Ramos (cell line): ENCODE results near the gene NRL.
"Not testable (repeated sequence)": the region's sequence is repeated elsewhere in the genome, so short reads cannot be mapped to it uniquely, and the experiment has no call there.

Source experiments
- in situ Hi-C: fragments of 300-500 bp; cut with MboI; formaldehyde crosslinking; loops from one replicate; pipeline ENCODE4 v1.14.3; 2022; ENCODE audit warnings: low sequenced_read_pairs; ENCODE audit not compliant: unreplicated experiment

Gene NRL

DNA sequence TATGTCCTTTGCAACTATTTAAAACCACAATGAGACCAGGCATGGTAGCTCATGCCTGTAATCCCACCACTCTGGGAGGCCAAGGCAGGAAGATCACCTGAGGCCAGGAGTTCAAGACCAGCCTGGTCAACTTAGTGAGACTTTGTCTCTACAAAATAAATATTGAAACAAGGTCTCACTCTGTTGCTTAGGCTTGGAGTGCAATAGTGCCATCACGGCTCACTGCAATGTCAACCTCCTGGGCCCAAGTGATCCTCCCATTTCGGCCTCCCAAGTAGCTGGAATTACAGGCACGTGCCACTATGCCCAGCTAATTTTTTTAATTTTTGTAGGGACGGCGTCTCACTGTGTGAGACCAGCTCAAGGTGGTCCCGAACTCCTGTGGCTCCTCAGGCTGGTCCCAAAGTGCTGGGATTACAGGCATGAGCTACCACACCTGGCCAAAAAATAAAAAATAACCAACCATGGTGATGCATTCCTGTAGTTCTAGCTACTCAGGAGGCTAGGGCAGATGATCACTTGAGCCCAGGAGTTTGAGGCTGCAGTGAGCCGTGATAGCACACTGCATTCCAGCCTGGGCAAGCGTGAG, 14.8 kb upstream of the NRL start:
- in situ Hi-C loops, result no loop called here

DNA sequence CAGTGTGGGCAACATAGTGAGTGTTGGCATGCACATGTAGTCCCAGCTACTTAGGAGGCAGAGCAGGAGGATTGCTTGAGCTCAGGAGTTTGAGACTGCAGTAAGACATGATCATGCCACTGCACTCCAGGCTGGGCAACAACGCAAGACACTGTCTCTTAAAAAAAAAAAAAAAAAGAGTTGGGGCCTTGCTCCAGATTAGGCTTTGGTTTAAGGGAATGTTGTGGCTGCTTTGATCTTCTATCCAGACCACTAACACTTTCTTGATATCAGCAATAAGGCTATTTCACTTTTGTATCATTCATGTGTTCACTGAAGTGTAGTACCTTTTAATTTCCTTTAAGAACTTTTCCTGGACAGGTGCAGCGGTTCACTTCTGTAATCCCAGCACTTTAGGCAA, 12.9 kb upstream of the NRL start:
- in situ Hi-C loops, result no loop called here

GRCh38 chr14:24126939-24127338, 12.2 kb upstream of the NRL start:
- in situ Hi-C loops, result no loop called here

GRCh38 chr14:24123424-24124417, 9.0 kb upstream of the NRL start:
- in situ Hi-C loops, result no loop called here

GRCh38 chr14:24122898-24123297, 8.1 kb upstream of the NRL start:
- in situ Hi-C loops, result no loop called here

GRCh38 chr14:24122416-24122815, 7.7 kb upstream of the NRL start:
- in situ Hi-C loops, result no loop called here

DNA sequence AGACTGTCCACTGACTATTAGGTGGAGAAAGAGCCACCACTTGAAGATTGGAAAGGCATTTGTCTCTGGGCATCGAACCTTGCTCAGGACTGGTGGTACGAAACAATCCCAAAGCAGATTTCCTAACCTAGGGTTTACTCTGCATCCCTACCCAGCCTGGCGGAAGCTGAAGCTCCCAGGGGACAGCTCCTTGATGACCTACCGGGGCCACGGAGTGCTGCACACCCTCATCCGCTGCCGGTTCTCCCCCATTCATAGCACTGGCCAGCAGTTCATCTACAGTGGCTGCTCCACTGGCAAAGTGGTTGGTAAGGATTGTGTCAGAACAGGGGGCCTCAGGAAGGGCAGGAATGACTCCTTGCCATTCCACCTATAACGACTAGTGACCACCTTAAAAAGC, 6.5 kb upstream of the NRL start:
- in situ Hi-C loops, result no loop called here

DNA sequence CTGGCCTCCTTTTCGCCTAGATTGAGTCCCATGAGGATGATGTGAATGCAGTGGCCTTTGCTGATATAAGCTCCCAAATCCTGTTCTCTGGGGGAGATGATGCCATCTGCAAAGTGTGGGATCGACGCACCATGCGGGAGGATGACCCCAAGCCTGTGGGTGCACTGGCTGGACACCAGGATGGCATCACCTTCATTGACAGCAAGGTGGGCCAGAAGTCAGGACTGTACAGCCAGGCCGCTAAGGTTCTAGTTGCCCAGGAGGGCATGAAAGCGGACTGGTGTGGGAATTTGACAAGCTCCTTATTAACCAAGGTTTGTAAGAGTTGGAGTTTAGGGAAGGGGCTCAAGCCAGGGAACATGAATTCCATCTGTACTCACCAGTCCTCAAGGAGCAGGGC, 4.9 kb upstream of the NRL start:
- in situ Hi-C loops, result no loop called here

- in situ Hi-C loops, result no loop called here
These were observed 2.4 kb upstream of the NRL start for GRCh38 chr14:24117179-24117578.

- in situ Hi-C loops, result no loop called here
These were observed 1.5 kb upstream of the NRL start for GRCh38 chr14:24116128-24116814.

GRCh38 chr14:24115422-24116127, 826 bp upstream of the NRL start:
- in situ Hi-C loops, result no loop called here

GRCh38 chr14:24113801-24114531, 783 bp downstream of the NRL start:
- in situ Hi-C loops, result no loop called here

GRCh38 chr14:24113379-24113800, 1.4 kb downstream of the NRL start:
- in situ Hi-C loops, result no loop called here

DNA sequence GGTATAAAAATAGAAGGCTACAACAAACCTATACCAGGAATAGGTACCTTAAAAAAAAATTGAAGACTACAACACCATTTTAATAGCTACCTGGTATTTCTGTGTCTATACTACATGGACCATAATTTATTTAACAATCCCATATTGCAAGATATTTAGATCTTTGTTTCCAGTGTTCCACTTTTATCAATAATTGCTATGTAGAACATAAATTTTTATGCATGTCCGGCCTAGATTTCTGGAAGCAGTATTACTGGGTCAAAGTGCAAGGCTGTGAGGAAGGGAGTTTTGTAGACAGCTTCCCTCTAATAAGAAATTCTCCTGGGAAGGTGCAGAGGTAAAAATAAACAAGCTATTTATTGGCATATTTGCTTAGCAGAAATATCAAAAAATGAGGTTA, 4.2 kb downstream of the NRL start:
- in situ Hi-C loops, result no loop called here

GRCh38 chr14:24110060-24110459, 4.7 kb downstream of the NRL start:
- in situ Hi-C loops, result no loop called here

DNA sequence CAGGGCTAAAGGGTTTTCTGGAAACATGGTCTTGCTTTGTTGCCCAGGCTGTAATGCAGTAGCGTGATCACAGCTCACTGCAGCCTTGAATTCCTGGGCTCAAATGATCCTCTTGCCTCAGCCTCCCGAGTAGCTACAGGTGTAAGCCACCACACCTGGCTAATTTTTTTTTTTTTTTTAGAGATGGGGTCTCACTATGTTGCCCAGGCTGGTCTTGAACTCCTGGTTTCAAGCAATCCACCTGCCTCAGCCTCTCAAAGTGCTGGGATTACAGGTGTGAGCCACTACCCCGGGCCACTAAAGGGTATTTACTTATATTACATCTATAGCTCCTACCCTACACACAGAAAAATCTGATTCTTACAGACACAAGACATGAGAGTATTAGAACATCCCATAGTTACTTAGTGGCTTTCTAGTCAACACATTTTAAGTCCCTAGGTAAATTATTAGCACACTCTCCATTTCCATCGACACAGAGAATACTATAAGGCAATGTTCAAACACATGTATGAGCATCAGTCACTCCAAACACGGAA, 6.3 kb downstream of the NRL start:
- in situ Hi-C loops, result no loop called here

DNA sequence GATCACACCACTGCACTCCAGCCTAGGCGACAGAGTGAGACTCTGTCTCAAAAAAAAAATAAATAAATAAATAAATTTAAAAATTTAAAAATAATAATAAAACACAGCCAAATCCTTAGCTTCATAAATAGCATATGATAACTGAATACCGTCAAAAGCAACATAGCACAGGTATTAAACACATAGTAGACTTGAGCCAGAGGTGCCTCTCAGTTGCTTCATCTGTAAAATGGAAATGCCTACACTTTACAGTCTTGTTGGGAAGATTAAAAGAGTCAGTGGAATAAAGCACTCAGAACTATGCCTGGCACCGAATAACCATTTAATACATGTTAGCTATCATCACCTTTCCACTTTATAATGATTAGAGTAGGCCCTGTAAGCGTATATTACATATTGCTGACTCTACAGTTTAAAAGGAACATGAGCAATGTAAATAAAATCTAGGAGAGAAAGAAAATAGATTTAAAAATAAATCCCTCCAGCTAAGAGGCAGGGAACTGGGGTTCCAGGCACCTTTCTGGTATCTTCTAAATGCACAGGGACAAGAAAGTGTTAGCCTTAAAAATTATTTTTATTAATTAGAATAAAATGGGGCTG, 8.0 kb downstream of the NRL start:
- in situ Hi-C loops, result no loop called here

DNA sequence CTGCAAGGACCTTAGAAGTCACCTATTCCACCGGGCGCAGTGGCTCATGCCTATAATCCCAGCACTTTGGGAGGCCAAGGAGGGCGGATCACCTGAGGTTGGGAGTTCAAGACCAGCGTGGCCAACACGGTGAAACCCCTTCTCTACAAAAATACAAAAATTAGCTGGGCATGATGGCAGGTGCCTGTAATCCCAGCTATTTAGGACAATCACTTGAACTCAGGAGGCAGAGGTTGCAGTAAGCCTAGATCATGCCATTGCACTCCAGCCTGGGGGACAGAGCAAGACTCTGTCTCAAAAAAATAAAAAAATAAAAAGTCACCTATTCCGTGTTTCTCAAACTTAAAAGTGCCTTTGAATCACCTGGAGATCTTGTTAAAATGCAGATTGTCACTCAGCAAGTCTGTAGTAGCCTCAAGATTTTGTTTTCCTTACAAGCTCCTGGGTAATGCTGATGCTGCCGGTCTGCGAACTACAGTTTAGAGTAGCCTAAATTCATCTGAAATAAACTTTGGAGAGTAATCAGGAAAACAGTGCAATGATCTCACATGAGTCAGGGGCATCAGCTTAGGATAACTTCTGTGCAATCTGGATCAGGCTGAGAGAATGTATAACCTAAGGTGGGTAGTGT, 9.0 kb downstream of the NRL start:
- in situ Hi-C loops, result not testable (repeated sequence)

- in situ Hi-C loops, result no loop called here
These were observed 11.3 kb downstream of the NRL start for GRCh38 chr14:24103451-24103850.
